AG09309 (cell line): ENCODE data around the gene NLRC5.

Experiments used
- DNase-seq: peaks from one replicate; pipeline ENCODE4 v3.0.0-alpha.2; 2010; ENCODE audit warnings: low read depth
- H3K4me3 ChIP-seq: 2 replicates; pipeline ENCODE4 v1.5.1; 2011; ENCODE audit warnings: mild to moderate bottlenecking, low read depth, low read length, moderate library complexity; ENCODE audit not compliant: control insufficient read depth
- TF ChIP-seq, protein P1 (sequence below): IDR thresholded peaks from 2 replicates; pipeline ENCODE4 v1.5.1; 2011; ENCODE audit warnings: mild to moderate bottlenecking, low read depth, low read length, inconsistent platforms; ENCODE audit not compliant: insufficient read depth, control insufficient read depth; ENCODE audit errors: missing control alignments

The NLRC5 gene

DNA sequence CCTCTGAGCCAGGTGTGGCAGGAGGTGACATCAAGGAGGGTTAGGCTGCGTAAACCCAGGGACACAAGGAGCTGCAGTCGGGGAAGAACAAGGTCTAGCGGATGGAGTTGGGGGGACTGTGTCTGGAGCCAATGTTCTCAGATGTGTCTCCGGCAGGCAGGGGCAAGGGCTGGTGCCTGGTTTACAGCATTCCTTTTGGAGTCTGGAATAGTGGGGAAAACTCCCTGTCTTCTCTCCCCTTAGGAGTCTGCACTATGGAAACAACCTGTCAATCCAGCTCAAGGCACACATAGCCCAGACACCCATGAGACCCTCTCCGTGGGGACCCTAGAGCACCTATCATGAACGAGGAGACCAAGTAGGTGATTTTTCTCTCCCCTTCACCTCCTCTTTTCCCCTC lies 27.5 kb downstream of the NLRC5 start:
- DNase-seq = no peak
- TF ChIP-seq, protein P1, sequence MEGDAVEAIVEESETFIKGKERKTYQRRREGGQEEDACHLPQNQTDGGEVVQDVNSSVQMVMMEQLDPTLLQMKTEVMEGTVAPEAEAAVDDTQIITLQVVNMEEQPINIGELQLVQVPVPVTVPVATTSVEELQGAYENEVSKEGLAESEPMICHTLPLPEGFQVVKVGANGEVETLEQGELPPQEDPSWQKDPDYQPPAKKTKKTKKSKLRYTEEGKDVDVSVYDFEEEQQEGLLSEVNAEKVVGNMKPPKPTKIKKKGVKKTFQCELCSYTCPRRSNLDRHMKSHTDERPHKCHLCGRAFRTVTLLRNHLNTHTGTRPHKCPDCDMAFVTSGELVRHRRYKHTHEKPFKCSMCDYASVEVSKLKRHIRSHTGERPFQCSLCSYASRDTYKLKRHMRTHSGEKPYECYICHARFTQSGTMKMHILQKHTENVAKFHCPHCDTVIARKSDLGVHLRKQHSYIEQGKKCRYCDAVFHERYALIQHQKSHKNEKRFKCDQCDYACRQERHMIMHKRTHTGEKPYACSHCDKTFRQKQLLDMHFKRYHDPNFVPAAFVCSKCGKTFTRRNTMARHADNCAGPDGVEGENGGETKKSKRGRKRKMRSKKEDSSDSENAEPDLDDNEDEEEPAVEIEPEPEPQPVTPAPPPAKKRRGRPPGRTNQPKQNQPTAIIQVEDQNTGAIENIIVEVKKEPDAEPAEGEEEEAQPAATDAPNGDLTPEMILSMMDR = no peak
- no peak overlapping the region for H3K4me3 ChIP-seq

DNA sequence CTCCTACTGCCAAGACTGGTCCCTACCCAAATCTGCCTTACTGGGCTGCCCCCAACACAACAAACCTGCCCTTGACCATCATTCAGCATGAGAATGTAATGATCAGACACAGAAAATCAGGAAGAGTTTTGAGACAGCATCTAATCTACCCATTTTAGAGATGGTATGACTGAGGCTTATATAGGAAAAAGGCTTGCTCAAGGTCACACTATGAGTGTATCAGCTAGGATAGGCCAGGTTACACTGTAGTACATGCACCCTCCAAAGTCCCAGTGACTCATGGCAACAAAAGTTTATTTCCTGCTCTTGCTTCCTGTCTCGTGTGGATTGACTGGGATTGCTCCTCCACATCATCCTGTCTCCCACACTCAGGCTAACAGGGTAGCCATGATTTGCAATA lies 27.9 kb downstream of the NLRC5 start:
- H3K4me3 ChIP-seq = no peak overlapping the region
- TF ChIP-seq, protein P1 = no peak
- no peak for DNase-seq

DNA sequence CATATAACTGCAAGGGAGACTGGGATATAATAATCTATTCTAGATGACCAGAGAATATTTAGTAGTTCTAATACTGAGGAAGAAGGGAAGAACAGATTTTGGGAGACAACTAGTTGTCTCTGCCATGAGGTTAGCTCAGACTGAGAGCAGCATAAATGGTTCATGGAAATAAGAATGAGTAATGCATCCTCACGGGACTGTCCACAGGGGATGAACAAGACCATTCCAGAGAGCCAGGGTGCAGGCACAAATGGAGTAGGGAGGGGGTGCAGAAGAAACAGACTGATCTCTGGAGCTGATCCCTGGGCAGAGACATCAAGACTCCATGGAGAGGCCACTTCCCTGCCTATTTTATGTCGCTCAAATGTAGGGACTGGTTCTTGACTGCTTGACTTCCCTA lies 30.4 kb downstream of the NLRC5 start:
- TF ChIP-seq, protein P1 = no peak
- no peak overlapping the region for H3K4me3 ChIP-seq

DNA sequence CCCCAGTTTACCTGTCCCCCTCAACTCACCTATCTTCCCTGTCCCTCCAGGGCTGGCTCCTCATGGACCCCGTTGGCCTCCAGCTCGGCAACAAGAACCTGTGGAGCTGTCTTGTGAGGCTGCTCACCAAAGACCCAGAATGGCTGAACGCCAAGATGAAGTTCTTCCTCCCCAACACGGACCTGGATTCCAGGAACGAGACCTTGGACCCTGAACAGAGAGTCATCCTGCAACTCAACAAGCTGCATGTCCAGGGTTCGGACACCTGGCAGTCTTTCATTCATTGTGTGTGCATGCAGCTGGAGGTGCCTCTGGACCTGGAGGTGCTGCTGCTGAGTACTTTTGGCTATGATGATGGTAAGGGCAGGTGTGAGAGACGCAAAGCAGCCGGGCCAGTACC lies 31.3 kb downstream of the NLRC5 start:
- no peak for DNase-seq
- TF ChIP-seq, protein P1 = no peak
- no peak overlapping the region for H3K4me3 ChIP-seq

More for the DNA sequence above, 30.4 kb downstream of the NLRC5 start:
- DNase-seq = no peak

DNA sequence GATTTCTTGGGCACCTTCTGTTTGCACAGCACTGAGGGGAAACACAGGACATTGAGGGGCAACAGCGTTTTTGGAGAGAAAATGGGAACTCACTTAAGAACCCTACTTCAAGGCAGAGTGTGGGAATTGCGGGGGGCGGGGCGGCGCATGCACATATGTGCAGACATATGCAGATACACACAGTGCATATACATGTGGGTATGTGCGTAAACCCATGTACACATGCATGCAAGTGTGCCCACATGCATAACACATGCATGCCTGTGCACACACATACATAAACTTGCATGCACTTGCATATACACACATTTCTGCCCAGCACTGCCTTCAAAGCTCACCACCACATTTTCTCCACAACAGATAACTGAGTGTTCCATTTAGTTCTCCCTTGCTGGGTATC lies 32.4 kb downstream of the NLRC5 start:
- no peak overlapping the region for H3K4me3 ChIP-seq
- DNase-seq = no peak
- TF ChIP-seq, protein P1 = no peak

DNA sequence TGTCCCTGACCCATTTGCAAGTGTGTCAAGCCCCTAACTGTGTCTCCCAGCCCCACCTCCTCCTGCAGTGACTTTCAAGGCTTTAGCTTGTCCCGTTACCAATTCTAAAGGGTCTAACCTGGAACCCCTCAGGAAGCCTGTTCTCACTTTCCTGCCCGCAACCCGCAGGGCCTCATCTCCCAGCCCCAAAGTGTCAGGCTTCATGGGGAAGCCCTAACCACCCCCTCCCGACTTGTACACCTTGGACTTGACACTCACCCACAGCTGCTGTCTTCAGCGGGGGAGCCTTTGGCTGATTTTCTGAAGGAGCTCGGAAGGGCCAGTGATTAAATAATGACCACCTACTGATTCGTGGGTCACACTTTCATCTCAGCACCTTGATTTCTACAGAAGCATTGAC lies 33.1 kb downstream of the NLRC5 start:
- no peak for DNase-seq
- no peak overlapping the region for H3K4me3 ChIP-seq
- TF ChIP-seq, protein P1 = no peak
